DMS 273 (cell line): Measurements from ENCODE around the gene P3H1.
"Not testable (repeated sequence)": the region's sequence is repeated elsewhere in the genome, so short reads cannot be mapped to it uniquely, and the experiment has no call there.

Source experiments
- DNase-seq: peaks from one replicate; lab custom pipeline; 2025; ENCODE audit not compliant: unreplicated experiment; lab: John Stamatoyannopoulos, UW

P3H1 gene

DNA sequence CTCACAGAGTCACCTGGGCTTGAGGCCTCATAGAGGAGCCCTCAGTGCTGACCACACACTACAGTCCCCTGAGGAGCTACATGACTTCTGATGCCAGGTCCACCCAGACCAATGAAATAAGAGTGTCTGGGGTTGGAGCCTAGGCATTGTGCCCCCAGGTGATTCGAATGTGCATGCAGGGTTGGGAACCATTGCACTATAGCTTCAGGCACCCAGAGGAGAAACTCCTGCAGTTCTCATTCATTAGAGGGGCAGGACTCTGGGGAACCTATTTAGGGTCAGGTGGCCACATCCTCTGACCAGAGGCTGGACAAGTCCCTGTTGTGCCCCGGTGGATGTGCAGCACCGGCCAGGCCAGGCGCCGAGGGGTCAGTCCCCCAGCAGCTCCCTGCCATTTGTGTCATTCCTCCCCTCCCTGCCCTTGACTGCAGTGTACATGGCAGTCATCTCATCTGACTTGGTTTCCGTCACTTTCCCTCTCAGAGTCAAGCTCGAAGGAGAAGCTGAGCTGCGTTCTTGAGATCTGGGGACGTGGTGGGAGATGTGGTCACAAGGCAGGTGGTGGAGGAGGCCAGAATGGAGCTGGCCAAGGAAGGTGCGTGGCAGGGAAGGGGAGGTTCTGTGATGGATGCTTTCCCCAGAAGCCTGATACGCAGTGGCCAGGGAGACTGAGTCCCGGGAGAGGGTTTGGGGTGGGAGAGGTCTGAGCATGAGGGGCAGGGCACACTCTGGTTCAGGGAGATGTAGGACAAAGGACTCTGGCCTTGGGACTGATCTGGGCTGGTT lies 33.2 kb downstream of the P3H1 start:
- DNase-seq, result no peak

DNA sequence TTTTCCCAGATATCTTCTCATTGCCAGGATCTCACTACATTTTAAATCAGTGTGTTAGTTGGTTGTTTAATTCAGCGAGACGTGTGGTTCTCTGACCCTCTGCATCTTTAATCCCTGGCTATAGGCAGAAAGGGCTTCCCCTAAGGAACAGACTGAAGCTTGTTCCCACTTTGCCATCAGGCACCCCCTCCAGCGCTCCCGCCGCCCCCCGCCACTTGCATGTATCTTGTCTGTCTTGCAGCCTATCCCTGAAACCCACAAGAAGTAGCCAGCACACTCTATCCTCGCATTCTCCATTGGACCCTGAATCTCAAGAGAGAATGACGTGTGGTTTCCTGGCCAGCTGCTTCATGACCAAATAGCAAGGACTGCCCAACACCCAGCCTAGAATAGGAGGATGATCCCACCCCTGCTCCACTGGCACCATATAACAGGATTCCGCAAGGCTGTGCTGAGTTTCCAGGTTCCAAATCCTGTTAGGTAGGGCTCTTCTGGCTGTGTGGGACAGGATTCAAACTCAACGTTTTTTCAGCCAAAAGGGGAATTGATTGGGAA lies 34.6 kb downstream of the P3H1 start:
- no peak for DNase-seq

DNA sequence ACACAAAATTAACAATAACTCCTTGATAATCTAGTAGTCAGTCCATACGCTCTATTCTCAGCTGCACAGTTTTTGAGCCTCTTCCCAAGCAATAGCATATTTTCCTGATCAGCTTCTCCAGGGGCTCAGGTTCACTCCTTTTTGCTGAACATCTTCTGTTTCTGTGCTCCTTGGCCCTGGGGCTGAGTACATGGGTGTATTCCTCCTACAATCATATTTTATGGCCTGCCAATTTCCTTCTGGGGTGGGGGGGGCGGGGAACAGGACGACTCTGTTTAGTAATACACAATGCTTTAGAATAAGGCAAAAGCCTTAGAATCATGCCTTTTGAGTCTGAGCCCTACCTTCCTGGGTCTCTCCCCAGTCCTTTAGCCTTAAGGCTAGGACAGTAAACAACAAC lies 35.2 kb downstream of the P3H1 start:
- DNase-seq, result no peak

DNA sequence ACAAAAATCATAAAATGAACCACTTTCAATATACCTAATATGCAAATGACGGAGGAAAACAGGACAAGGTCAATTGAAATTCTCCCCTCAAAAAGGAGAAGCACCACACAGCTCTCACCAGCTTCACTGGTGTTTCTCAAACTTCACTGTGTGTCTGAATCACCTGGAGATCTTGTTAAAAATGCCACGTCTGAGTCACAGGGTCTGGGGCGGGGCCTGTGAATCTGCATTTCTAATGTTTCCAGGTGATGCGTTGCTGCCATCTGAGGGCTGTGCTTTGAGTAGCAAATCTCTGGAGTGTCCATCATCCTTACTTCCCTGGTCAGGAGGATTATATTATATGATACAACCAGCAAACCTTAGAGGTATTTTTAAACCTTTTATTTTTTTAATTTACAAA lies 35.8 kb downstream of the P3H1 start:
- peak; percentile 46 for DNase-seq

DNA sequence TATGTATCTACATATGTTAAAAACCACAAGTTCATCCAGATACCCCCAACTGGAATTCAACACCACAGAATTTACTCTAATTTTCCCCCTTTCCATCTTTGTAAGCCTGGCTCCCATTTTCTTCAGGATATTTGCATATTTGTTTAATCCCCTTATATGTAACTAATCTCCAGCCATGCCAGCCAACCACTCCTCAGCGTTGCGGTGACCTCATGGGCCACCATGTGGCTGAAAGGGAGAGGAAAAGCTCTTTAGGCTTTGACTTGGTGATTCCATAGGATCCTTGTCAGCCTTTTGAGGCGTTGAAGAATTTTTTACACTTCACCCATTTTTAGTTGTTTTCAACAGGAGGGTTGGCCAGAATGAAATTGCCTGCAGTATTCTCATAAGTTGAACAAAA lies 36.8 kb downstream of the P3H1 start:
- DNase-seq, result peak; percentile 51

DNA sequence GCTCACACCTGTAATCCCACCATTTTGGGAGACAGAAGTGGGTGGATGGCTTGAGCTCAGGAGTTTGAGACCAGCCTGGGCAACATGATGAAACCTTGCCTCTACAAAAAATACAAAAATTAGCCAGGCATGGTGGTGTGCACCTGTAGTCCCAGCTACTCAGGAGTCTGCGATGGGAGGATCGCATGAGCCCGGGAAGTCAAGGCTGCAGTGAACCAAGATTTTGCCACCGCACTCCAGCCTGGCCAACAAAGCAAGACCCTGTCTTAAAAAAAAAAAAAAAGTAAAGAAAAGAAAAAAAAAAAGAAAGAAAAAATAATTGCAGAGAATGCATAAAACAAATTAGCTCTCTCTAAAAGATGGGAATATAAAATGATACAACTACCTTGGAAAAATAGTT lies 41.0 kb downstream of the P3H1 start:
- not testable (repeated sequence) for DNase-seq

DNA sequence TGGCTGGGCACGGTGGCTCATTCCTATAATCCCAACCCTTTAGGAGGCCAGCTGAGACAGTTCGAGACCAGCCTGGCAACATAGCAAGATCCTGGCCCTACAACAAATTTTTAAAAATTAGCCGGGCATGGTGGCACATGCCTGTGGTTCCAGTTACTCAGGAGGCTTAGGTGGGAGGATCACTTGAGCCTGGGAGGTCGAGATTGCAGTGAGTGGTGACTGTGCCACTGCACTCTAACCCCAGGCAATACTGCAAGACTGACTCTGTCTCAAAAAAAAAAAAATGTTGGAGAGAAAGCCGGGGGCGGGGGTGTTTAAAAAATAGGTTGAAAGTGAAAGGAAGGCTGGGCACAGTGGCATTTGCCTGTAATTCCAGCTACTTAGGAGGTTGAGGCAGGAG lies 43.3 kb downstream of the P3H1 start:
- DNase-seq, result no peak

DNA sequence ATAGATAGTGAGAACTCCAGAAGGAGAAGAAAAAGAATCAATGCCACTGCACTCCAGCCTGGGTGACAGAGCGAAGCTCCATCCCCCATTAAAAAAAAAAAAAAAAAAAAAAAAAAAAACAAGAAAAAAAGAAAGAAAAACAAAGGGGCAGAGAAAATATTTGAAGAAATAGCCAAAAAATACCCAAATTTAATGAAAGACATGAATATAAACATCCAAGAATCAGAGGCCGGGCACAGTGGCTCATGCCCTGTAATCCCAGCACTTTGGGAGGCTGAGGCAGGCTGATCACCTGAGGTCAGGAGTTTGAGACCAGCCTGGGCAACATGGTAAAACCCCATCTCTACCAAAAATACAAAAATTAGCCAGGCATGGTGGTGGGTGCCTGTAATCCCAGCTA lies 44.4 kb downstream of the P3H1 start:
- not testable (repeated sequence) for DNase-seq

DNA sequence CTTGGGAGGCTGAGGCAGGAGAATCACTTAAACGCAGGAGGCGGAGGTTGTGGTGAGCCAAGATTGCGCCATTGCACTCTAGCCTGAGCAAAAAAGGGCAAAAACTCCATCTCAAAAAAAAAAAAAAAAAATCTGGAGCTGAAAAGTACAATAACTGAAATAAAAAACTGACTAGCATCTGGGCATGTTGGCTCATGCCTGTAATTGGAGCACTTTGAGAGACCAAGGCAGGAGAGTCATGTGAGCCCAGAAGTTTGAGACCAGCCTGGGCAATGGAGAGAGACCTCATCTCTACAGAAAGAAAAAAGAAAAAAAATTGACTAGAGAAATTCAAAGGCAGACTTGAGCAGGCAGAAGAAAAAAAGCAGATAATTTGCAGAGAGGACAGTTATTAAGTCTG lies 44.9 kb downstream of the P3H1 start:
- DNase-seq, result no peak

DNA sequence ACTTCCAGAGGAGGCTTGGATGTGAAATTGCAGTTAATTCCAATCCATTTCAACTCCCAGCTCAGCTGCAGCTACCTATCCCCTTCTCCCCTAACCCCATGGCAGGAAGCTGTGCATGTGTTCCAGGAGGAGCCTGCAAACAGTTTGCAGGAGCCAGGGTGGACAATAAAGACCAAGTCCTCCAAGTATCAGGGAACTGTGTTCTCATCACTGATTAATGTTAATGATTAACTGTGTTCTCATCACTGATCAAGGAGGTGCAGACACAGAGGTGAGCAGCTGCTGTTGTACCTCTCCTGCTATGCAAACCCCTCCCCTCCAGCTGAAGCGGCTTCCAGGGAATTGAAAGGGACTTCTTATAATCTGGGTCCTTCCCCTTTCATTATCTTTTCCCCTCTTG lies 46.0 kb downstream of the P3H1 start:
- DNase-seq, result no peak

DNA sequence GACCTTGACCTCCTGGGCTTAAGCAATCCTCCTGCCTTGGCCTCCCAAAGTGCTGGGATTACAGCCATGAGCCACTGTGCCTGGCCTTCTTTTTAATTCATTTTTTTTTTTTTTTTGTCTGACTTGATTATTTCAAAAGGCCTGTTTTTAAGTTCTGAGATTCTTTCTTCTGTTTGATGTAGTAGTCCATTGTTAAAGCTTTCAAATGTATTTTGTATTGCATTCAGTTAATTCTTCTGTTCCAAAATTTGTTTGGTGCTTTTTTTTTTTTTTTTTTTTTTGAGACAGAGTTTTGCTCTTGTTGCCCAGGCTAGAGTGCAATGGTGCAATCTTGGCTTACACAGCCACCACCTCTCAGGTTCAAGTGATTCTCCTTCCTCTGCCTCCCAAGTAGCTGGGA lies 52.4 kb downstream of the P3H1 start:
- DNase-seq, result not testable (repeated sequence)

DNA sequence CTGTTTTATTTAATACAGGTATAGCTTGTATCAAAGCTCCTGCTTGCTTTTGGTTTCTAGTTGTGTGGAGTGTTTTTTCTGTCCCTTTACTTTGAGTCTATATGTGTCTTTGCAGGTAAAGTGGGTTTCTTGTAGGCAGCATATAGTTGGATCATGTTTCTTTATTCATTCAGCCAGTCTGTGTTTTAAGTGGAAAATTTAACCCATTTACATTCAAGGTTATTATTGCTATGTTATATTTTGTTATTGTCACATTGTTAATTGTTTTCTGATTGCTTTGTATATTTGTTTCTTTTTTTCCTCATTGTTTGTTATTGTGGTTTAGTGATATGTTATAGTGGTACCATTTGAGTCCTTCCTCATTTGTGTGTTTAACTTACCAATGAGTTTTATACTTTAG lies 53.5 kb downstream of the P3H1 start:
- DNase-seq, result no peak

DNA sequence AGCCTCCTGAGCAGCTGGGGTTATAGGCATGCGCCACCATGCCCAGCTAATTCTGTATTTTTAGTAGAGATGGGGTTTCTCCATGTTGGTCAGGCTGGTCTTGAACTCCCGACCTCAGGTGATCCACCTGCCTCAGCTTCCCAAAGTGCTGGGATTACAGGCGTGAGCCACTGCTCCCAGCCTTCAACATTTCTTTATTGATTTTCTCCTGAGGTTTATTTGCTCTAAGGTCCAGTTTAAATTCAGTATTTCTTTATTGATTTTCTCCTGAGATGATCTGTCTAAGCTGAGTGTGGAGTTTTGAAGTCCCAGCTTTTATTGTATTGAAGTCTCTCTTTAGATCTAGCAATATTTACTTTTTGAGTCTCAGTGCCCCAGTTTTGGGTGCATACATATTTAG lies 54.0 kb downstream of the P3H1 start:
- not testable (repeated sequence) for DNase-seq

DNA sequence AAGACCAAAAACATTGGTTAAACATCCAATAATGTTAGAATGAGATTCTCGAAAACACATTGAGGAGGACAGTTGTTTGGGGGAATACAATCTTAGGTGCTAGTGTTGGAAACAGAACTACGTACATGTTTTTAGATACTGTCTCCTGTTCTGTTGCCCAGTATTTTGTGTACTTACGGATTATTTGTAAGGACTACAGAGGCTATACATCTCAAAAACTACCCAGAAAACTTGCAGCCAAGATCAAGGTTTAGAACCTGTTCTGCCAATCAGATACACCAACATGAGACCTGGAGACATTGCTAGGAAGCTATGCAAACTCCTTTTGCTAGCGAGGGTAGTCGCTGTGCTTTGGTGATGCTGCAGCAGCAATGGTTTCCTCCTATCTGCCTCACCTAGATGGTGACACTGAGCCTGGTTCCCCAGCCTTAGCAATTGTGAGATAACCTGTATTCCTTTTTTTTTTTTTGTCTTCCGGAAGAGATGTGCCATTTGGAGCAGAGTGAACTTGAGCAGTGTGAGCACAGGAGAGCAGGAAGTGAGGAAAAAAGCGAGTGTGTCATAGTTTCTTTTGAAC lies 62.9 kb downstream of the P3H1 start:
- no peak for DNase-seq

DNA sequence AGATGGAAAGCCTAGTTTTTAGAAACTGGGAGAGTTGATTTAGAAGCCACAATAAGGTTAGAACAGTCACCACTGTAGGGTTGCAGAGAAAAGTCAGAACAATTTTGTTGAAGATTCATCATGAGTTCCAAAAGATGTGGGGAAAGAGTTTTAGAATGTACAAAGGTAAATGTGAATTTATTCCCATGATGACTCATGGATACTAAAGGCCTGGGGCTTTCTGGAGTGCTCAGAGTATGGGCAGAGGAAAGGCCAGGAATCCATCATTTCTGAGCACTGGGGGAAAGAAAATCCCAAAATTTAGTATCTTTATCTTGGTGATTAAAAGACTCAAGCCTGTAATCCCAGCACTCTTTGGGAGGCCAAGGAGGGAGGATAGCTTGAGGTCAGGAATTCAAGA lies 66.8 kb downstream of the P3H1 start:
- DNase-seq, result no peak

DNA sequence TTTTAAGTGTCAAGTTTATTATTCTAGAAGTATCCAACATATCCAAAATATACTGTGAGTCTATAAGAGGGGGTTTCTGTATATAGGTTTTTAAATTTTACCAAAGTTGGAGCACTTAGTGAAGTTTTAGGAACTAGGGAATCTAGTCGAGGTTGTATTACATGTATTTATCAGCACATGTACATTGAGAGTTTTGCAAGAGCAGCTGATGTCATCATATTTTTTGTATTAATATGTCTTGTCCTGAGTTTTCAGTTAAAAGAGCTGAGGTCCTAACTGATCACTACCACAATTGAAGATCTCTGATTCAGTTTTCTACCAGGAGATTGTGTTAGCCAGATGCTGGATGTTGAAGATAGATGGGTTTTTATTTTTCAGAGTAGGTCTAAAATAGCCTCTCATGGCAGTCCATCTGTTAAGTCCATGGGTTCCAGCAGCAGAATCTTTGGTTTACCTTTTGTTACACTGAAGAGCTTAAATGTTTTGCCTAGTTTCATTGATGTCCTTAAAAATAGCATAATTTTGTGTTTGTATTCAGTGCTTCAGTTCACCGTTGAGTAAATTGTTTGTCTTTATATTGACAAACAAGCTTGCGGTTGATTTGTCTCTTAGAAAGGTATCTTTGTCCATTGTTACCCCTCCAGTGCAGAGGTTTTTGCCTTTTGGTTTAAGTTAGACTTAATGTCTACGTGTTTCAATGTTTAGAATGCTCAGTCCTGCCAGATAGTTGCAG lies 68.6 kb downstream of the P3H1 start:
- no peak for DNase-seq
